Prostate gland (tissue), 2 donors: ENCODE results near the gene CAP2. TPM values are rescaled to one million over a fixed set of nuclear protein-coding genes. Genes with fewer than 3 reads are reported as not detected.

ENCODE experiments used
- DNase-seq: peaks from one replicate; pipeline ENCODE4 v3.0.0-alpha.2; 2019; ENCODE audit warnings: low spot score
- H3K27ac ChIP-seq, 2 donors: fragments of 200-600 bp; sonication (generic); 2 replicates each; pipeline ENCODE4 v1.5.1; 2017 to 2019
- H3K27me3 ChIP-seq: fragments of 200-600 bp; sonication (generic); replicated peaks from 2 replicates; pipeline ENCODE4 v1.5.1; 2019; ENCODE audit not compliant: insufficient read depth
- H3K36me3 ChIP-seq, 2 donors: fragments of 200-600 bp; sonication (generic); 1 replicate in 1 of 2; 2 replicates in 1 of 2; pipeline versions ENCODE4 v1.5.1 to v1.8.1; 2017 to 2019
- H3K4me1 ChIP-seq: fragments of 200-600 bp; sonication (generic); replicated peaks from 2 replicates; pipeline ENCODE4 v1.5.1; 2019
- H3K4me3 ChIP-seq, 2 donors: fragments of 200-600 bp; sonication (generic); 2 replicates each; pipeline ENCODE4 v1.5.1; 2017 to 2019
- H3K9me3 ChIP-seq: fragments of 200-600 bp; sonication (generic); 2 replicates; pipeline ENCODE4 v1.5.1; 2017
- POLR2A ChIP-seq: fragments of 450-650 bp; IDR thresholded peaks from one replicate; pipeline ENCODE4 v1.6.1; 2016; ENCODE audit warnings: antibody characterized with exemption, mild to moderate bottlenecking
- POLR2AphosphoS5 ChIP-seq: sonication (generic); formaldehyde crosslinking; IDR thresholded peaks from one replicate; pipeline ENCODE4 v1.6.1; 2017; ENCODE audit warnings: antibody characterized with exemption
- WGBS: methylation state at CpG from one replicate; pipeline ENCODE4 v1.1.5; 2018; 5-methylcytosine and 5-hydroxymethylcytosine counted together
- intact Hi-C: fragments of 100-400 bp; cut with DNase I; formaldehyde crosslinking; loops from one replicate; pipeline ENCODE4 v1.14.2; 2022
- total RNA-seq, 2 donors: library from RNA; depleted of rRNA; stranded (reverse); fragments of >200 nt; gene quantifications; one replicate each; pipeline ENCODE4 v1.1.0, GENCODE V29; 2016
- TF ChIP-seq, protein P1 (sequence below), 4 experiments: fragments of 200-600 bp in 2 of 4; fragments of 450-650 bp in 2 of 4; sonication (generic) in 2 of 4; IDR thresholded peaks; 1 replicate in 3 of 4; 2 replicates in 1 of 4; pipeline ENCODE4 v1.5.1; 2016 to 2019; ENCODE audit warnings: antibody characterized with exemption in 4 of 4, mild to moderate bottlenecking in 2 of 4, moderate library complexity in 2 of 4

Gene CAP2
- total RNA-seq, 2 donors from 2014 or later, result 8.7 to 10.0 TPM

DNA sequence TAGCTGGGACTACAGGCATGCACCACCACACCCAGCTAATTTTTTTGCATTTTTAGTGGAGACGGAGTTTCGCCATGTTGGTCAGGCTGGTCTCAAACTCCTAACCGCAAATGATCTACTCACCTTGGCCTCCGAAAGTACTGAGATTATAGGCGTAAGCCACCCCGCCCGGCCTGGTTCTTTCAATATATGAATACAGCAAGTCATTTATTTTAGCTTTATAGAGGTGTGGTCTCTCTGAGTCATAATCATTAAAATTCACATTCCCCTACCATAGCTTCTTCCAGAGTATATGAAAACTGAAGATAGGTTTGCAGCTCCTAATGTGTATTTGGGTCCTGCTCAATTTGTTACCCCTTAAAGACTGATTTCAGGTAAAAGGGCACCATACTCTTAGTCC, 118.2 kb downstream of the CAP2 start:
- Histone ChIP-seq H3K4me3 (no peak overlapping the region), H3K4me1 (no peaks in the 10 kb centered on the region), H3K36me3 (no peaks in the 10 kb centered on the region), H3K27me3 (no peaks in the 10 kb centered on the region), H3K9me3 (no peaks in the 10 kb centered on the region), H3K27ac (no peak overlapping the region)
- intact Hi-C loops, result no loop called here
- DNase-seq, result no peak
- 97% methylated on average over 7 of the region's 7 CpGs for WGBS
- TF ChIP-seq POLR2AphosphoS5 (no peak), POLR2A (no peak)
- TF ChIP-seq, protein P1, sequence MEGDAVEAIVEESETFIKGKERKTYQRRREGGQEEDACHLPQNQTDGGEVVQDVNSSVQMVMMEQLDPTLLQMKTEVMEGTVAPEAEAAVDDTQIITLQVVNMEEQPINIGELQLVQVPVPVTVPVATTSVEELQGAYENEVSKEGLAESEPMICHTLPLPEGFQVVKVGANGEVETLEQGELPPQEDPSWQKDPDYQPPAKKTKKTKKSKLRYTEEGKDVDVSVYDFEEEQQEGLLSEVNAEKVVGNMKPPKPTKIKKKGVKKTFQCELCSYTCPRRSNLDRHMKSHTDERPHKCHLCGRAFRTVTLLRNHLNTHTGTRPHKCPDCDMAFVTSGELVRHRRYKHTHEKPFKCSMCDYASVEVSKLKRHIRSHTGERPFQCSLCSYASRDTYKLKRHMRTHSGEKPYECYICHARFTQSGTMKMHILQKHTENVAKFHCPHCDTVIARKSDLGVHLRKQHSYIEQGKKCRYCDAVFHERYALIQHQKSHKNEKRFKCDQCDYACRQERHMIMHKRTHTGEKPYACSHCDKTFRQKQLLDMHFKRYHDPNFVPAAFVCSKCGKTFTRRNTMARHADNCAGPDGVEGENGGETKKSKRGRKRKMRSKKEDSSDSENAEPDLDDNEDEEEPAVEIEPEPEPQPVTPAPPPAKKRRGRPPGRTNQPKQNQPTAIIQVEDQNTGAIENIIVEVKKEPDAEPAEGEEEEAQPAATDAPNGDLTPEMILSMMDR (IDR thresholded peaks at IDR 0.05), result no peak

- TF ChIP-seq POLR2AphosphoS5, result no peak
- H3K9me3 ChIP-seq, result no peaks in the 10 kb centered on the region
- no peaks in the 10 kb centered on the region for H3K27me3 ChIP-seq
- intact Hi-C loops, result no loop called here
- 53% methylated on average over 5 of the region's 5 CpGs for WGBS
- no peaks in the 10 kb centered on the region for H3K4me1 ChIP-seq
- no peak overlapping the region for H3K4me3 ChIP-seq
- H3K36me3 ChIP-seq, result no peaks in the 10 kb centered on the region
- no peak overlapping the region for H3K27ac ChIP-seq
- no peak for DNase-seq
These were observed 125.7 kb downstream of the CAP2 start for GRCh38 chr6:17519120-17519519.

DNA sequence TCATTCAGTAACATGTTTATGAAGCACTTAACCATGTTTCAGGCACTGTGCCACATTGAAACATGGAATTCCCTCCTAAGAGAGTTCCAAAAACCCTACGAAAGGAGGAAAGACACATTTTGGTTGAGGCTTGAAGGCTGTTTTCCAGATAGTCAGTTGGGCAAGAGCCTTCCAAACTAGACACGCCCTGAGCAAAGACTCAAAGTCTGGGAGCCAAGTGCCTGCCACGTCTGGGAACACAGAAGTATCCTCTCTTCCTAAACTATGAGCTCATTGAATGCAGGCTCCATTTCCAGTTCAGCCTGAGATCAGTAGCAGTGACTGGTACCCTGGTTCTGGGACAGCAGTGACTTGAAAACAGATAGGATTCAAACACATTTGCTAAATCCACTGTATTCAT, 132.2 kb downstream of the CAP2 start:
- H3K9me3 ChIP-seq, result no peaks in the 10 kb centered on the region
- H3K27me3 ChIP-seq, result no peaks in the 10 kb centered on the region
- intact Hi-C loops, result no loop called here
- H3K4me3 ChIP-seq, result no peak overlapping the region
- TF ChIP-seq POLR2A (no peak), POLR2AphosphoS5 (no peak)
- TF ChIP-seq, protein P1 (IDR thresholded peaks at IDR 0.05), result no peak
- no peak overlapping the region for H3K27ac ChIP-seq
- no peak for DNase-seq
- H3K36me3 ChIP-seq, result no peaks in the 10 kb centered on the region
- no peaks in the 10 kb centered on the region for H3K4me1 ChIP-seq
- 61% methylated on average over 3 of the region's 3 CpGs for WGBS

- H3K27ac ChIP-seq, result no peak overlapping the region
- H3K36me3 ChIP-seq, result no peaks in the 10 kb centered on the region
- no peak for DNase-seq
- H3K4me1 ChIP-seq, result no peaks in the 10 kb centered on the region
- no peak for TF ChIP-seq POLR2A
- TF ChIP-seq, protein P1 (IDR thresholded peaks at IDR 0.05), result no peak
- no peak for TF ChIP-seq POLR2AphosphoS5
- no peaks in the 10 kb centered on the region for H3K9me3 ChIP-seq
- no peaks in the 10 kb centered on the region for H3K27me3 ChIP-seq
- intact Hi-C loops, result no loop called here
- 21% methylated on average over 1 of the region's 1 CpG for WGBS
- no peak overlapping the region for H3K4me3 ChIP-seq
These were observed 133.7 kb downstream of the CAP2 start for GRCh38 chr6:17527076-17527475.

DNA sequence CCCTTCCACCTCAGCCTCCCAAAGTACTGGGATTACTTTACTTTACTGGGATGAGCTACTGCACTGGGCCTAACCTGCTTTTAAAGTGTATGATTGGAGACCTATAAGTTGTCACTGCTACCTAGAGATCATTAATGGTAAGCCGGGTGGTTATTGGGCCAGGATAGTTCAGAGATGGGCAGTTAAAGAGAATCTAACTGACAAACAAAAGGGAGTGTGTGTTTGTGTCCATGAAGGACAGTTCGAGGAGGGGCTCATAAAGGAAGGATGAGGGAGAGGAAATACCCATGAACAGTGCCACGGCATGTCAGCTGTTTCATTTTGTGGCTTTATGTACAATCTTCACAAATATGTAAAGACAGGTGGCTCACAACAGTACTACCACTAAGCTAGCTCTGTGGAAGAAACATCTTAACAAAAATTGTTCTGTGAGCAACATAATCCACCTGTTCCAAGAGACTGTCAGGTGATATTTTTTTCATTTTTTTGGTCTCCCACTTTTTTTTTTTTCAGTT, 137.0 kb downstream of the CAP2 start:
- Histone ChIP-seq H3K4me3 (no peak overlapping the region), H3K4me1 (no peaks in the 10 kb centered on the region), H3K9me3 (no peaks in the 10 kb centered on the region), H3K27me3 (no peaks in the 10 kb centered on the region), H3K36me3 (no peaks in the 10 kb centered on the region), H3K27ac (no peak overlapping the region)
- 64% methylated on average over 3 of the region's 3 CpGs for WGBS
- intact Hi-C loops, result no loop called here
- no peak for TF ChIP-seq POLR2AphosphoS5
- TF ChIP-seq, protein P1 (IDR thresholded peaks at IDR 0.05), result no peak
- no peak for DNase-seq
